GM18520 (cell line): ENCODE data around the gene GALNT9.
"Not testable (repeated sequence)": the region's sequence is repeated elsewhere in the genome, so short reads cannot be mapped to it uniquely, and the experiment has no call there.

ENCODE experiments used
- ATAC-seq: cut with Tn5 transposase; IDR thresholded peaks from one replicate; pipeline ENCODE4 v1.9.1; 2021; ENCODE audit not compliant: unreplicated experiment

The GALNT9 gene

GRCh38 chr12:132314516-132315233, 14.7 kb downstream of the GALNT9 start:
- no peak for ATAC-seq

DNA sequence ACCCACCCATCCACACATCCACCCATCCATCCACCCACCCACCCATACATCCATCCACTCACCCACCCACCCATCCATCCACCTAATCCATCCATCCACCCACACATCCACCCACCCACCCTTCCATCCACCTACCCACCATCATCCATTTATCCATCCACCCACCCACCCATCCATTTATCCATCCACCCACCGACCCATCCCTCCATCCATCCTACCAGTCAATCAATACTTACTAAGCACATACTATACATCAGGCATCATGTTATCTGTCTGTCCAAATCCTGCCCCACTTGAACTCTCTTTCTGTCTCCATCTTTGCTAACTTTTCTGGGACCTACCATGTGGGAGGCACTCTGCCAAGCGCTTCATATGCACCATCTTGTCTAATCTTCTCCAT, 15.4 kb downstream of the GALNT9 start:
- no peak for ATAC-seq

DNA sequence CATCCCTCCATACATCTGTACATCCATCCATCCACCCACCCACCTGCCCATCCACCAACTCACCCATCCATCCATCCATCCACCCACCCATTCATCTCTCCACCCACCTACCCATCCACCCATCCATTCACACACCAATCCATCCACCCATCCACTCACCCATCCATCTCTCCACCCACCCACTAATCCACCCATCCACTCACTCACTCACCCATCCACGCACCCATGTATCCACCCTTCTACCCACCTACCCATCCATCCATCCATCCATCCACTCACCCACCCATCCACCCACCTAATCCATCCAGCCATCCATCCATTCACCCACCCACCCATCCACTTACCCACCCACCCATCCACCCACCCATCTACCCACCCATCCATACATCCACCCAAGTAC, 16.2 kb downstream of the GALNT9 start:
- ATAC-seq, result no peak

- ATAC-seq, result no peak
These were observed 16.9 kb downstream of the GALNT9 start for GRCh38 chr12:132312516-132312915.

DNA sequence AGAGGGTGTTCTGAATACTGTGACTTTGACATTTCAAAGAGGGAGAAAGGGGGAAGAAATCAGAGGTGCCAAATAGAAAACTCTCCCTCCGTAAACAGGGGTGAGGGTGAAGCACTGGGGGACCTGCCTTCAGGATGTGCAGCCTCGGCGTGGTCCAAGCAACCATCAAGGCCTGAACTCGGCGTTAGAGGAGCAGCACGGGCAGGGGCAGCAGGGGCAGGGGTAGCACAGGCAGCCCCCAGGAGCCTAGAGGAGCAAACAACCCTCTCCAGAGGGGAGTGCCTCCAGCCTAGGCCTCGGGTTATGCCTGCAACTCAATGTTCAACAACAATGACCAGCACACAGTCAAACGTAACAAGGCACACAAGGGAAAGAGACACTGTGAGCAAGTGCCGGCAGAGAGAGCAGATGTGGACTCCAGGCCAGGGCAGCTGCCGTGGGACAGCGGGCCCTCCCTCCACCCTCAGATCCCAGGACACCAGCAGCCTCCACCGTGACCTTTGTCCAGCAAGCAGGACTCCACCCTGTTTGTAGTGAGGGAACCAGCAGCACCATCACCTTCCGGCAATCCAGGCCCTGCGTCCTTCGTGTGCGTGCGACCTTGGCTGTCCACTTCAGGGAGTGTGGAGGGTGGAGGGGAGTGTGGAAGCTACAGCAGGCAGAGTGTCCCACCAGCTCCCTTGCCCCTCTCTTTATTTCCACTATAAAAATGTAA, 18.0 kb downstream of the GALNT9 start:
- no peak for ATAC-seq

DNA sequence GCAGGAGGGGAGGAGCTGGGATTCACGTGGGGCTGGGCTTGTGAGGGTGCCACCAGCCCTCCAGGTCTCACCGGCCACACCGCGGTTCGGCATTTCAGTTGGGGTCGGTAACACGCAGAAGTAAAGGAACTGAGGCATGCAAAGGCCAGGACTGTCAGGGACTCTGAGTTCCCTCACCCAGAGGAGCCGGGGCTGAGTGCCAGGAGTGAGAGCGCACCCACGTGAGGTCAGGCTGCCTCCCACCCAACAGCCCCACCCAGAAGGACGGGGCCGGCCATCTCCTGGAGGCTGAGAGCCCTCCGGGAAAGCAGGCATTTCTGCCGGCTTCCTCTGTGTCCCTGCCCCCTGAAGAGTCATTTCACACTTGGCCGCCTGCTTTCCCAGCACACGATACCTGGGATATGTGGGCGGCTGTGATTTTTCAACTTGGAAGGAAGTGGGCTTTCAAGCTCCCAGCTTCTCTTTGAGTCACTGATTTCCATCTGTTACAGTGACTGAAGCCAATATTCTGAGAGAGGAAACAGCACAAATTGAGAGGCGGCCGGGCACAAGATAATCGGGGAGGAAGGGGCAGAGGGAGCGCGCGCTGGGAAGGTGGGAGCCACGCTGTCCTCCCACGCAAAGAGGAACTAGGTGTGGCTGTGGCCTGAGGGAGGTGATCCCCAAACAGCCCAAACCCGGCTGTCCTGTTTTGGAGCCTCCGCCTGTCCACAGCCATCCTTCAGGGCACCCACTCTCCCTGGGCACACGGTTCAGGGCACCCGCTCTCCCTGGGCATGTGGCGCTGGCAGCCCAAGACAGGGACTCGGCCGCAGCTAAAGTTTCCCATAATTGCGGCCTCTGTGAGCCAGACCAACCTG, 19.0 kb downstream of the GALNT9 start:
- ATAC-seq, result no peak

DNA sequence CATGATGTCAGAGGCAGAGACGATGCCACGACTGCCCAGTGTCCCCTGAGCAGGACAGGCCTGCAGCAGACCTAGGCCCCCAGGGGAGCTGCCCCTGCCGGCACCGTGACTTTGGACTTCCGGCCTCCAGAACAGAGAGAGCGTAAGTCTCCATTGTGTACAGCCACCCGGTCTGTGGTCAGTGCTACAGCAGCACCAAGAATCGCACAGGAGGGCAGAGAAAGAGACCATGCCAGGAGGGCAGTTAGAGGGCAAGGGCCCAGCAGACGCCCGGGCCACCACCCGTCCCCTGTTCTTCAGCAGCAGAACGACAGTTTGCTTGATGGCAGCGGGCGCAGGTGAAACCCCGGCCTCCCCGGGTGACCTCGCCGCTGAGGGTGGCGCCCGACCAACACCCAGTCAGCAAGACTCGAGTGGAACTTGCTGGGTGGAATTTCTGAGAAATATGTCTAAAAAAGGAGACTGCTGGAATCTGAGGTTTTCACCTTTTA, 19.7 kb downstream of the GALNT9 start:
- no peak for ATAC-seq

DNA sequence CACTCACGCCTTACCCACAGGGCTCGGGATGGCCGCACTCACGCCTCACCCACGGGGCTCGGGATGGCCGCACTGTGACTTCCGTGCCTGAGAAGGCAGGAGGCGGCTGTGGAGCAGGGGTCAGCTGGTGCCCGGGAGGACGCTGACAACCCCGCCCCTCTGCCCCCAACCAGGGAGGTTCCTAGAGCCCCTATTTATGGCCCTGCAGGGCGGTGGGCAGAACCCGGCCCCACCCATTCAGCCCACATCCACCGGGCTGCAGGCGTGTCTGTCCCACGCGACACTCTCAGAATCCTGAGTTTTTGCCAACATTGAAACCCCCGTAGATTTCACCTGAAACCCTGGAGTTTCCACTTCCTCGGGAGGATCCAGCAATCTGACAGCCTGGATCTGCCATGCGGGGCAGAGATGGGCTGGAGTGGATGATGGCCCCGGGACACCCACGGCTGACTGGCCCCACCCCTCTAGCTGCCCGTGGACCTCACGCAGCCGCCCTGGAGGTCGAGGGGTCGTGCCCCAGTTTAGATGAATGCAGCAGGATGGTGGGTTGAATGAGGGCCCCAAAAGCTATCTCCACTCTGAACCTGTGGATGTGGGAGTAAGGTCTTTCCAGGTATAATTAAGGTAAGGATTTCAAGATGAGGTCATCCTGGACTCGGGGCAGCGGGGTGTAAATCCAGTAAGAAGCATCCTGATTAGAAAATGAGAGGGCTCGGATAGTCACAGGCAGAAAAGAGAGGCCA, 20.4 kb downstream of the GALNT9 start:
- no peak for ATAC-seq

DNA sequence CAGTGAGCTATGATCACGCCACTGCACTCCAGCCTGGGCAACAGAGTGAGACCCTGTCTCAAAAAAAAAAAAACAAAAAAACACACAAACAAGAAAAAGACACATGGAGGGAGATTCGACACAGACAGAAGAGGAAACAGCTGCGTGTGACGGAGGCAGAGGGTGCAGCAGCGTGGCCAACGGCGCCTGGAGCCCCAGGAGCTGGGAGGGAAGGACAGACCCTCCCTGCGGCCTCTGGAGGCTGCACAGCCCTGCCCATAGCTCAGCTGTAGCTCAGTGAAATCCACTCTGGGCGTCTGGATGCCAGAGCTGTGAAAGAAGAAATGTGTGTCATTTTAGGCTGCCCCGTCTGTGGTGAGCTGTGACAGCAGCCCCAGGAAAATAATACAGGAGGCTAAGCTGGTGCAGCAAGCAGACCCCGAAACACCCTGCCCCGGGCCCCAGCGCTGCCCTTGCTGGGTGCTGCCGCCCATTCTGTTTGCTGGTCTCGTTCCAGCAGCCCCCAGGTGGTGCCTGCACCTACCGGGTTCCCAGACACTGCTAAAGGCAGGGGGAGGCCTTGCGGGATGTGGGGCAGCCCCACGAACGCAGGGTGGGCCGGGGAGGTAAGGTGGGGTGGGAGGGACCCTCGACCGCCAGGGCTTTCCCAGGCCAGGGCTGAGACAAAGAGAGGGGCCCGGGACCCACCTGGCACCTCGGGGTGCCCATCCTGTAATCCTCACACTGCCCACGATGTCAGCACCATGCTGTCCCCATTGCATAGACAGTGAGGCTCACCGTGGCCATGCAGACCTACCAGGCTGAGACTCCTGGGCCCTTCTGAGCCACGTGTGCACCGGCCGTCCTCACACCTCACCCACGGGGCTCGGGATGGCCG, 21.2 kb downstream of the GALNT9 start:
- no peak for ATAC-seq

DNA sequence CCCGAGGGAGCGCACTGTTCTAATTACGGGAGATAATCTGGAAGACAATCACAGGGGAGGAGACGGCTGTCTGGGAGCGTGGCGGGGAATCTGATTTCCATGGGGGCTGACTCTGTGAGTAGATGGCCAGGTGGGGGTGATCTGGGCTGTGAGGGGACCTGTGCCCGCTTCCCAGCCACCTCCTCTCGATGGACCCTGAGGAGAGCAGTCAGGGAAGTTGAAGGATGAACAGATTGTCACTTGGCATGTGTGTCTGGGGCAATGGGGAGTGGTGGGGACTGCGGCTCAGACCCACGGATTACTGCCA, 22.6 kb downstream of the GALNT9 start:
- no peak for ATAC-seq

GRCh38 chr12:132305991-132306884, 23.2 kb downstream of the GALNT9 start:
- no peak for ATAC-seq

- ATAC-seq, result no peak
These were observed 23.8 kb downstream of the GALNT9 start for GRCh38 chr12:132305560-132305966.

- ATAC-seq, result not testable (repeated sequence)
These were observed 24.5 kb downstream of the GALNT9 start for GRCh38 chr12:132304866-132305265.

DNA sequence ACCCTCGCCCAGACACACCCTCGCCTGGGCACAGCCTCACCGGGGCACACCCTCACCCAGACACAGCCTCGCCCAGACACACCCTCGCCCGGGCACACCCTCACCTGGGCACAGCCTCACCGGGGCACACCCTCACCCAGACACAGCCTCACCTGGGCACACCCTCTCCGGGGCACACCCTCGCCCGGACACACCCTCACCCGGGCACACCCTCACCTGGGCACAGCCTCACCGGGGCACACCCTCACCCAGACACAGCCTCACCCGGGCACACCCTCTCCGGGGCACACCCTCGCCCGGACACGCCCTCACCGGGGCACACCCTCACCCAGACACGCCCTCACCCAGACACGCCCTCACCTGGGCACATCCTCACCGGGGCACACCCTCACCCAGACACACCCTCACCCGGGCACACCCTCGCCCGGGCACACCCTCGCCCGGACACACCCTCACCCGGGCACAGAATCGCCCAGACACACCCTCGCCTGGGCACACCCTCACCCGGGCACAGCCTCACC, 25.5 kb downstream of the GALNT9 start:
- ATAC-seq, result not testable (repeated sequence)

GRCh38 chr12:132302466-132303358, 26.7 kb downstream of the GALNT9 start:
- no peak for ATAC-seq

- no peak for ATAC-seq
These were observed 28.3 kb downstream of the GALNT9 start for GRCh38 chr12:132300789-132301722.

- ATAC-seq, result no peak
These were observed 33.3 kb downstream of the GALNT9 start for GRCh38 chr12:132296063-132296462.
